Fibroblast of the conjunctiva (primary cell): Measurements from ENCODE around the gene KLK12.

Experiments
- DNase-seq: peaks from one replicate; pipeline ENCODE4 v3.0.0-alpha.2; 2010; ENCODE audit warnings: low read depth

KLK12 gene

GRCh38 chr19:51047031-51047335 is 12.2 kb upstream of the KLK12 start:
- no peak for DNase-seq

DNA sequence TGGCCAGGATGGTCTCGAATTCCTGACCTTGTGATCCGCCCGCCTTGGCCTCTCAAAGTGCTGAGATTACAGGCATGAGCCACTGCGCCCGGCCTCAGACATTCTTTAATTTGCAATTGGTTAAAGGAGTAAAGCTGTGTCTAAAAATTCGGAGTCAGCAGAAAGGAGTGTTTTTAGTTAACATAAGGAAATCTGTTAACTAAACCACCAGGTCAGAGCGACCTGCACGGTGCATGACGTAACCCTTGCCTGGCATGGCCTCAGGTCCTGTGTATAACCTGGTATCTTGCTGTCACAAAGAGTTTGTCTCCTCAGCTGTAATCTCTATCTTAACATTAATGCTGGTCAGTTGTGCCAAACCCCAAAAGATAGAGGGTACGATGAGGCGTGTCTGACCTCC is 9.5 kb upstream of the KLK12 start:
- no peak for DNase-seq

DNA sequence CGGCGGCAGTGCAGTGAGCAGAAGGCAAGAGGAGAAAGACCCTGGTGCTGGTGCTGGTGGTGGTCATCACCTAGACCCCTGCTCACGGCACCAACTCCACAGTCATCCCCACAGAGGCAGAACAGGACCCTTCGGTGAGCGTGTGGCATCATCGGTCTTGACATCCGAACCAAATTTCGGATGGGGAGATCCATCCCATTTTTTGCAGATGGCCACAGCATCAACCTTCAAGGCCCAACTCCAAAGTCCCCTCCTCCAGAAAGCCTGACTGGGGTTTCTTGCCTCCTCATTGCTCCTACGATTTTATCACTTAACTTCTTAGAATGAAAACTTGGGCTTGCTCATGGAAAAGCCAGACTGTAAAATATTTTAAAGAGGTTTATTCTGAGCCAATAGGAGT is 8.7 kb upstream of the KLK12 start:
- DNase-seq = no peak

- no peak for DNase-seq
These were observed 5.3 kb upstream of the KLK12 start for GRCh38 chr19:51040151-51040550.

GRCh38 chr19:51036519-51036918 is 1.7 kb upstream of the KLK12 start:
- no peak for DNase-seq

DNA sequence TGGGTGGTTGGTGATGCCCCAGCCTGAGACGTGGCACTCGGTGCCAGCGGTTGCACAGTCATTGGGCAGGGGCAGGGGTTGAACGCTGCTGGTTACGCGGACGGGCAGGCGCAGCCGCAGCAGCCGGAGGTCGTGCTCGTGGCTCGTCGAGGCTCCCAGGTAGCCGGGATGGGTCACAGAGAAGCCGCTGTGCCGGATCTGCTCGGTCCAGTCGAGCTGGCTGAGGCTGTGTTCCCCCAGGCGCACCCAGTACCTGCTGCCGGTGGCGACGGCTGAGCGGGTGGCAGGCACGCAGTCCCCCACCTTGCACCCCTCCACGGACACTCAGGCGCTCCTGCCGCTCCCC is 2.9 kb downstream of the KLK12 start:
- no peak for DNase-seq

DNA sequence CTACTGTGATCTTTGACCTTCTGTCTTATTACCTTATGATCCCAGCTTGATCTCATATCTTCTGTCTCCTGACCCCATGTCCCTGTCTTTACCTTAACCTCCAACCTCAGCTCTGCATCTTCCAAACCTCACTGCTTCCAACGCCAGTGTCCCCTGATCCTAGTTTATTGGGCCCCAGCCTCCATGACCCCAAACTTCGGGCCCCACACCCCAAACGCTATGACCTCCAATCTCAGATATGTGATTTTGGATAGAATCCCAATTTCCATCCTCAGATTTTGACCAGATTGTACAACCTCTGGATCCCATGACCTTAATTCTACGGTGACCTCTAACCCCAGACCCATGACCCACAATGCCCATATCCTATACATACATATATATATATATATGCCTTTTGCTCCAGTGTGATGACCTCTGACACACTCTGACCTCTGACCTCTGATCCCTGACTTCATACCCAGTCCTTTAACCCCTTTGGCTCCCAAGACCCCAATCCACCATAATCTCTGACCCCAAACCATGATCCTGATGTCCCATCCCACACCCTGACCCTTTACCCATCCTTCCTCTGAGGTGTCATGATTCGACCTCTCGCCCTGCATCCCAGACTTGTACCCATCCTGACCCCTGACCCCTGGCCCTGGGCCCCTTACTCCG is 3.5 kb downstream of the KLK12 start:
- no peak for DNase-seq

DNA sequence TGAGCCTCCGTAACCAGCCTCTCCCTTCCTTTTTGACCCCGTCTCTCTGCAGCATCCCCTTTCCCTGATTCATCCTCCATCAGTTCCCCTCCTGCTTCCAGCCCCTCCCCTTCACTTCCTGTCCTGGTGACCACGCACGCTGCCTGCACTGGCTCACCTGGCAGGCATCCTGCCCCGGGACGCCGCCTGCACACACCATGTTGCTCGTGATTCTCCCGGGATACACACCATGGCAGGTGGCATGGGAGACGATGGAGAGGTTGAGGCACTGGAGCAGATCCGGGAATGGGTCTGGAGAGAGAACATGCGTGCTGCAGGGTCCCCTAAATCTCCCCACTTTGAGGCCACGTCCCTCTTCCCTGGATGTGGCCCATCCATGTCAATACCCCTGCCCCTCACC is 4.2 kb downstream of the KLK12 start:
- DNase-seq = no peak

DNA sequence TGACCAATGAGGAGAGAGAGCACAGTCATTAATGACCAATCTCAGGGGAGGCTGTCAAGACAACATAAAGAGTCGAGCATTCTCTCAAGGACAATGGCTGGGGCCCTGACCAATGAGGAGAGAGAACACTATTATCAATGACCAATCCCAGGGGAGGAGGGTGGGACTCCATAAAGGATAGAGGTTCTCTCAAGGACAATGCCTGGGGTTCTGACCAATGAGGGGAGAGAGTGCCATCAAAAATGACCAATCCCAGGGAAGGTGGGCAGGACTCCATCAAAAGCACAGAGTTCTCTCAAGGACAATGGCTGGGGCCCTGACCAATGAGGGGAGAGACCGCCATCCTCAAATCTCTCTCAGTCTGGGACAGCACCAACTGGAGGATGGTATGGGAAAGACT is 5.1 kb downstream of the KLK12 start:
- DNase-seq = no peak

- DNase-seq = no peak
These were observed 6.9 kb downstream of the KLK12 start for GRCh38 chr19:51027873-51028272.

DNA sequence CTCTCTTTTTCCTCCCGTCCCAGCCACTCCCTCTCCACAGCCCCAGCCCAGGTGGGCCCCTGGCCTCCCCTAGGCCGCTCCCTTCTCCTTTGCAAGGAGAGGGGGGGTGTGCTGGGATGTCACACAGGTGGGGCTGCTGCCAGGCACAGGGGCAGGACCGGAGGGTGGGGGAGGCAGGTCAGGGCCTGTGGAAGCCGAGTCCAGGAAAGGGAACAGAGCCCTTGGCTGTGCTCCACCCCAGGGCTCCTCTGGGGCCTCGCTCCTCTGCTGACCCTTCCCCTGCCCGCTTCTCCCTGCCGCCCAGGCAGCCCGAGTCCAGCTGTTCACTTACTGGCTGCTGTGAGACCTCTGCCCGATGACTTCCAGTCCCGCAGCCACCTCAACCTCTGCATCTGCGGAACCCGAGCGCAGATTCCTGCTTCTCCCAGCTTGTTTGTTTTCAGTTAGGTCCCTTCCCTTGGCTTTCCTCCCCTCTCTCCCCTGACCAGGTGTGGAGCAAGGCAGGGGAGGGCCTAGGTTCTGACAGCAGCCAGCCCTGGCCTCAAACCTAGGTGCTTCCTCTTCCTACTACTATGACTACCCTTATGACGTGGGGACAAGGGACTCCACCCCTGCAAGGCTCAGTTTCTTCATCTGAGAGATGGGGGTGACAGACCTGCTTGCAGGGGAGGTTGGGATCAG is 7.5 kb downstream of the KLK12 start:
- DNase-seq = no peak

DNA sequence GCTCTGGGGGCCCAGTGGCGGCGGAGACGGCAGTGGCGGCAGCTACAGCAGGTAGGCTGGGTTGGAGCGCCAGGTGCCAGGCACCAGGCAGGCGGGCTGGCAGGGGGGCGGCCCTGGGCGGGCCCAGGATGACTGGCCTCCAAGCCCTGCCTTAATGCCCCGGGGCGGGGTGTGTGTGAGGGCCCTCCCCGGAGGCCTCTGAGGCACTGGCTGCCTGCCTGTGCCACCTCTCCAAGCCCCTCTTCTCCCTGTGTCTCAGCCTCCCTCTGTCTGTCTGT is 8.3 kb downstream of the KLK12 start, which contains the start of gene KLK11:
TSS of gene KLK11 (minus strand) at position 63 of the 278 bp plus-strand sequence. CDS start 985 bp downstream, outside the sequence.
- no peak for DNase-seq

DNA sequence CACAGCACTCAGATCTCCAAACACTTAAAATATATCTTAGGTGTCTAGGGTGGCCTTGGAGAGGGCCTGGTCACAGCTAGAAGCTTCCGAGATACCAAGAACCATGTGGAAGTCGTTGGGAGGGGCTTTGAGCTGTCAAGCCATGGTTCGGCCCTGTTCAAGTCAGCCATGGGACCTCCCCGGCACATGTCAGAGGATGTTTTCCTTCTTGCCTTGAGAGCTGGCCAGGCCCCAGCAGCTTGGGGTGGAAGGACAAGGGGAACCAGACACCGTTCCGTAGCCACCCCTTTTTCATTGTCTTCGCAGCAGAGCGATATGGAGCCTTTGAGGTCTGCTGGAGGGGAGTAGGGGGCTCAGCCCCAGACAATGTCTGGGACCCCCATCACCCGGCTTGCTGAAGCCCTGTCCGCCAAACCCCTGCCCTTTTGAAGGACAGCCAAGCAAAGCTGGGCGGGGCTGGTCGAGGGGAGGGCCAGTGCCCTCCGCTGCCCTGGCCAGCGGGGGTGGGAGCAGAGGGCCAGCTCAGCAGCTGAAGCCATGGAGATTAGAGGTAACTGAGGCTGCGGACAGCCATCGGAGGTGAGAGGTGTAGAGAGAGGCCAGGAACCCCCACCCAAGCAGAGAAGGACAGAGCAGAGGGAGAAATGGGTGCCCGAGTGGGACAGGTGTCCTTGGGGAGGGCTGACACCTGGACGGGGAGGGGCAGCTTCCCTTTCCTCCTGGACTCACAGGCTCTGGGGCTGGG is 8.8 kb downstream of the KLK12 start:
- no peak for DNase-seq

GRCh38 chr19:51025401-51025800 is 9.4 kb downstream of the KLK12 start:
- DNase-seq = no peak

DNA sequence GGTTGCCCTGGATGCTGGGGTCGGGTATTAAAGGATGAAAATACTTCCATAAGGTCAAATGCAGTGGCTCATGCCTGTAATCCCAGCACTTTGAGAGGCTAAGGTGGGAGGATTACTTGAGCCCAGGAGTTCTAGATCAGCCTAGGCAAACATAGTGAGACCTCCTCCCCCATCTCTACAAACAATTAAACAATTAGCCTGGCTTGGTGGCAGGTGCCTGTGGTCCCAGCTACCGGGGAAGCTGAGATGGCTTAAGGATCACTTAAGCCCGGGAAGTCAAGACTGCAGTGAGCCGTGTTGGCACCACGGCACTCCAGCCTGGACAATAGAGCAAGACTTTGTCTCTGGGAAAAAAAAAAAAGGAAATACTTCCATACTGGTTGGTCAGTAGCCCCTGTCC is 9.9 kb downstream of the KLK12 start:
- DNase-seq = no peak

- DNase-seq = no peak
These were observed 10.9 kb downstream of the KLK12 start for GRCh38 chr19:51023946-51024345.

GRCh38 chr19:51022526-51022925 is 12.3 kb downstream of the KLK12 start:
- no peak for DNase-seq

DNA sequence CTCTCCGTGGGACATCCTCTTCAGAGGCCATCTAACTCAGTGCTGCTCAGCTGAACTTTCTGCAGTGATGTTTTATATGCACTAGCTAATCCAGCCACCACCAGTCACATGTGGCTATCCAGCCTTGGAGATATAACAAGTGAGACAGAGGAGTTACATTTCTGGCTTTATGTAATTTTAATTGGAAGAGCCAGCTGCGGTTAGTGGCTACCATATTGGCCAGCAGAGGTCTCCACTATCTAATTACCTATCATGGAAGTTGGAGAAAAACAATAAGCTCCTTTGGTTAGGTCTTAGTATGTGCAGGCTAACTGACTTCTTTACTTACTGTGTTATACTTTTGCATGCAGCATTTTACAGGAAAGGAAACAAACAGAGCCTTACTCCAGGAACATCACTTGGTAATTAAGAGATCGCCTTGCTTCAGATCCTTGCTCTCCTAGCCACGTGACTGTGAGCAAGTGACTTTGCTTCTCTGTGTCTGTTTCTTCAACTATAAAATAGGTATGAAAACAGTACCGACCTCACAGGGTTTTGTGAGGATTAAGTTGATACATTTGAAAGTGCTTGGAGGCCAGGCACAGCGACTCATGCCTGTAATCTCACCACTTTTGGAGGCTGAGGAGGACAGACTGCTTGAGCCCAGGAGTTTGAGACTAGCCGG is 13.7 kb downstream of the KLK12 start:
- DNase-seq = no peak

DNA sequence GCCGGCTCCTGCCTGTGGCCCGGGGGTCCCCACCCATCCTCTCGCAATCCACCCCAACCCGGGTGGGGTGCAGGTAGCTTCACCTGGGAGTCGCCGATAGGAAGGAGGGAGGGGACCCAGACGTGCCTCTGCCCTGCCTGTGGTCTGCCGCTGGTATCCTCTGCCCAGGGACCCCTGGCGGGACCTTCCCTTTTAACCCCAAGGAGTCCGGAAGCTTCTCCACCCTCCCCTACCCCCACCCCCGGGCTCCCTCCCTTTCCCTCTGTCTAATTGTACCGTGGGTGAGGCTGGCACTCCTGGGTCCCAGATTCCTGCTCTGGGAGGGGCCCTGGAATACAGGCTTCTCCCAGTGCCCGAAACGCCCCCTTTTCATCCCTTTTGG is 15.3 kb downstream of the KLK12 start, which contains the start of gene KLK10:
TSS of gene KLK10 (minus strand) at position 166 of the 382 bp plus-strand sequence. CDS start 579 bp downstream, outside the sequence.
- DNase-seq = no peak

DNA sequence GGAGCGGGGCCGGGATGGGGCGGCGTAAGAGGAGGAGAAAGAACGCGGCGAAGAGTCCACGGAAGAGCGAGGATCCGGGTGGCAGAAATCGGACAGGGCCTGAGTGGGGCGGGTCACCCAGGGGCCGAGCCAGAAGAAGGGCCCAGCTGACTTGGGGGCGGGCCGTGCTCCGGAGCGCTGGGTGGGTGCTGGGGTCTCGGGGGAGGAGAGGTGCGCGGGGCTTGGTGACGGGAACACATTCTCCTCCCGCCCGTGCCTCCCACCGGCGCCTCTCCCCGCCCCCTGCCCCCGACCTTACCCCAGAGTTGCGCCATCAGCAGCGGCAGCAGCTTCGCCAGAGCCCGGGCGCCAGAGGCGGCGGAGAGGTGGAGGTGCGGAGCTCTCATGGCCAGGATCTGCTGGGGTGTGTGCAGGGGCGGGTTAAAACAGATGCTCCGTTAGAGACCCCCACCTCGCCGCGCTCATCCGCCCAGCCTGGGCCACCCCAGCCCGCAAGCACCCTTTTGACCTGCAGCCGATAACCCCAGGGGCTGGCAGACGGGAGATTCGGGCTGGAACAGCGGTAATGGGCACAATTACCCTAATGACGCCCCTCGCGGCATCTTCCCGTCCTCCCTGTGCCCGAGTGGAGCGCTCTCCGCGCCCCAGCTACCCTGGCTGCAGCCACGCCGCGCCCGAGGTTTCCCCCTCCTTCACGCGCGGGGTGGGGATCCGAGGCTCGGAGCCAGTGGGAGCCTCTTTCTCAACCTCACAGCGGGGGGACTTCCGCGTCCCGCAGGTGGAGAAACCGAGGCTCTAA is 15.9 kb downstream of the KLK12 start:
- DNase-seq = no peak

GRCh38 chr19:51016798-51017683 is 17.8 kb downstream of the KLK12 start:
- no peak for DNase-seq
